IPS-18a (cell line): Measurements from ENCODE around the gene FNDC10.
A peak's percentile ranks its signal among the peaks of the same experiment; 100 is the strongest.
"Not testable (repeated sequence)": the region's sequence is repeated elsewhere in the genome, so short reads cannot be mapped to it uniquely, and the experiment has no call there.

Experiments used
- H3K27ac ChIP-seq: one replicate; pipeline ENCODE4 v1.5.1; 2013; ENCODE audit warnings: low read length
- H3K27me3 ChIP-seq: one replicate; pipeline ENCODE4 v1.6.1; 2013; ENCODE audit warnings: mild to moderate bottlenecking, low read length; ENCODE audit not compliant: control insufficient read depth, insufficient read depth
- H3K36me3 ChIP-seq: one replicate; pipeline ENCODE4 v1.6.1; 2013; ENCODE audit warnings: low read depth, low read length; ENCODE audit not compliant: control insufficient read depth
- H3K4me1 ChIP-seq: one replicate; pipeline ENCODE4 v1.6.1; 2013; ENCODE audit warnings: low read depth, low read length; ENCODE audit not compliant: control insufficient read depth
- H3K4me3 ChIP-seq: one replicate; pipeline ENCODE4 v1.5.1; 2013; ENCODE audit warnings: low read length
- H3K9ac ChIP-seq: one replicate; pipeline ENCODE4 v1.6.1; 2013; ENCODE audit warnings: mild to moderate bottlenecking, low read length, moderate library complexity
- H3K9me3 ChIP-seq: one replicate; pipeline ENCODE4 v1.6.1; 2013; ENCODE audit warnings: low read depth, low read length; ENCODE audit not compliant: control insufficient read depth

FNDC10 gene

DNA sequence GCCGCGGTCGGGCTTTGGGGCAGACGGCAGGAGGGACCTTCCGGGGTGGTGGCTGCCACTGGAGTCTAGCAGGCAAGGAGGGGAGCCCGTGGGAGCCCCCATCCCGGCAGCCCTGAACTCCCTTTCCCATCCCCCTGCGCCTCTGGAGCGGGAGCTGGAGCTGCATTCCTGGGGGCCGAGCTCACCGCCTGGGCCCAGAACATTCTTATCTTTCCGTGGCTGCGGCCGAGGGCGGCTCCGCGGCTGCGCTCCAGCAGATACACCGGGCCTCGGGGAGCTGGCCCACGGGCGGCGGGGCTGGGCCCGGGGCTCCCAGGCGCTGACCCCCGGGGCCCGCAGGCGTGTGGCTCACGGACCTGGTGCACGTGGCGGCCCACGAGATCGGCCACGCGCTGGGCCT lies 33.5 kb upstream of the FNDC10 start:
- H3K4me3 ChIP-seq, H3K27ac ChIP-seq, H3K9ac ChIP-seq, H3K9me3 ChIP-seq, H3K4me1 ChIP-seq: not testable (repeated sequence)
- Histone ChIP-seq H3K27me3 (peaks cover 23% of the 10 kb centered on the region), H3K36me3 (peaks cover 11% of the 10 kb centered on the region)

DNA sequence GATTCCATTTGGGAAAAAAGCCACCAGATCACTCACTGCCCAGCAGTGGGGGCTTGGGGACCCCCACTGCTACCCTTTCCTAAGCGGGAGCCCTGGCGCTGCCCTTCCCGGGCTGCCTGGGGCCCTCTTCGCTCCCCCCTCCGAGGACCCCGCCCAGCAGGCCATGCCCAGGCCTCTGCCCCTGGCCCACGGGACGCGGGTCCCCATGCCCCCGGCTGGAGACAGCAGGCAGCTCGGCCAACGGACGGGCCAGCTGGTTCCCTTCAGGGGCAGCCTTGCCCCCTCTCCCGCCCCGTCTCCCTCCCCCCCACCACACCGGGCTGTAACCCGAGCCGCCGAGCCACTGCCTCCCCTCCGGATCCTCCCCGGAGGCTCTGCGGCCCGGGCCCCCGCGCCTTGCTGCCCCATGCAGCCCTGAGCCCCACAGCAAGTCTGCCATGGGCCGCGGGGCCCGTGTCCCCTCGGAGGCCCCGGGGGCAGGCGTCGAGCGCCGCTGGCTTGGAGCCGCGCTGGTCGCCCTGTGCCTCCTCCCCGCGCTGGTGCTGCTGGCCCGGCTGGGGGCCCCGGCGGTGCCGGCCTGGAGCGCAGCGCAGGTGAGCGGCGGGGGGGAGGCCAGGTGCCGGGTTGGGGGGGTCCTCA lies 32.0 kb upstream of the FNDC10 start, which contains the start of gene MMP23B:
Gene MMP23B (plus strand): TSS at position 392 of the 639 bp plus-strand sequence. CDS start 46 bp downstream, at position 438.
- no peaks in the 10 kb centered on the region for H3K4me1 ChIP-seq
- no peak within 1 kb of the TSS for H3K27ac ChIP-seq
- H3K4me3 ChIP-seq = peak within 1 kb of the TSS; percentile 21
- no peak within 1 kb of the TSS for H3K9ac ChIP-seq
- H3K36me3 ChIP-seq = peaks cover 5% of the 10 kb centered on the region
- peaks cover 23% of the 10 kb centered on the region for H3K27me3 ChIP-seq
- no peaks in the 10 kb centered on the region for H3K9me3 ChIP-seq

DNA sequence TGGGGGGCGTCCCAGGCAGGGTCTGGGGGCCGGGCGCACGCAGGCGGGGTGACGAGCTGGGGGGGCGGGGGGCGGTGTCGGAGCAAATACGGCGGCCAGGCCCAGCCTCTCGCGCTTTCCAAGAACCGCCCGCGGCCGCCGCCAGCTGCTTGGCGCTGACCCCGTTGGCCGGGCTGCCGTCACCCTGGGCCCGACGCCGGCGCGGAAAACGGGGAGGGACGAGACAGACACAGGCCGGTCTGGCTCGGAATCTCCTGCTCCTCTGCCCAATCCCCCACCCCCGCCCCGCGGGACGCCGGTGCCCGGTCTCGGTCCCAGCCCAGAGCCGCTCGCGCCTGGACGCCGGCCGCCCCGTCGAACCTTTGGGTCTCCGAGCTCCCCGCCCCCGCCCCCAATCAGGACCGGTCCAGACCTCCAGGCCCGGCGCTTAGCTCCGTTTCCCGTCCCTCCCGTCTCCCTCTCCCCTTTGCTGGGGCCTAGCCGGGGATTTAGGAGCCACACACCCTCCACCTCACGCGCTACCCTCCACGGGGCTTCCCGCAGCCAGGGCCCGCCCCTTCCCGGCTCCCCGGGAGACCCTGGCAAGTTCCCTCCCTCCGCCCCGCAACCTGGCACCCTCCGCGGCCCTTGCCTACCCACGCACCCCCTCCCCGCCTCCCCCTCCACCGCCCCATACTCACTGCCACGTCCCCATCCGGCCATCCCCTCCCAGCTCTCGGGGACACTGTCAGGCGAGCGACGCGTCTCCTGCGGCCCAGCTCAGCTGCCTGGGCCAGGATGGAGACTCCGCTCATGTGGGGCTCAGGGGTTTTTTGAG lies 31.2 kb upstream of the FNDC10 start:
- Histone ChIP-seq H3K9ac (no peak overlapping the region), H3K4me1 (no peaks in the 10 kb centered on the region), H3K4me3 (peak overlapping the region; percentile 21), H3K27ac (no peak overlapping the region), H3K36me3 (no peaks in the 10 kb centered on the region), H3K9me3 (no peaks in the 10 kb centered on the region), H3K27me3 (peaks cover 23% of the 10 kb centered on the region)

- H3K4me3 ChIP-seq = no peak overlapping the region
- no peaks in the 10 kb centered on the region for H3K4me1 ChIP-seq
- no peak overlapping the region for H3K27ac ChIP-seq
- no peaks in the 10 kb centered on the region for H3K9me3 ChIP-seq
- peaks cover 23% of the 10 kb centered on the region for H3K27me3 ChIP-seq
- no peak overlapping the region for H3K9ac ChIP-seq
- no peaks in the 10 kb centered on the region for H3K36me3 ChIP-seq
Measured at GRCh38 chr1:1630191-1630964, 30.4 kb upstream of the FNDC10 start.

GRCh38 chr1:1629430-1630190 lies 29.7 kb upstream of the FNDC10 start:
- no peak overlapping the region for H3K27ac ChIP-seq

DNA sequence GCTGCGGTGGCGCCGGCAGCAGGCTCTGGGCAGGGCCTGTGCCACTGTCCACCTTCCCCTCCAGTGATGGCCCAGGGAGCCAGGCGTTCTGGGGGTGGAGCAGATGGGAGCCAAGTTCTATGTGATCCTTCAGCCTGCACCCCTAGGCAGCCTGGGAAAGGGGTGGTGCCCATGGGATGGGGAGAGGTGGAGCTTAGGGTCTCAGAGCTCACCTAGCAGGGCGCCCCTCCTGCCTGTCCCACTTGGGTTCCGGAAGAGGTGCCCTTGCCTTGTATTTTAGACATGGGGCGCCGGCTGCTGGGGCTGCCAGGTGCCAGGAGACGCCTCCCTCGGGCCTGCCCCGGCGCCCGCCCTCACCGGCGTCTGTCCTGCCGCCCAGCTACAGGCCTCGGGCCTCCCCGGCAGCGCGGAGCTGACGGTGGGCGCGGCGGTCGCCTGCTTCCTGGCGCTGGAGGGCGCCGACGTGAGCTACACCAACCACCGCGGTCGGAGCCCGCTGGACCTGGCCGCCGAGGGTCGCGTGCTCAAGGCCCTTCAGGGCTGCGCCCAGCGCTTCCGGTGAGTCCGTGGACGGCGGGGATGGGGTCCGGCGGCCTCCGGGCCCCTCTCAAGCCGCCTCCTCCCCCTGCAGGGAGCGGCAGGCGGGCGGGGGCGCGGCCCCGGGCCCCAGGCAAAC lies 29.0 kb upstream of the FNDC10 start:
- Histone ChIP-seq H3K27ac (no peak overlapping the region), H3K9ac (no peak overlapping the region), H3K4me3 (no peak overlapping the region)

More at GRCh38 chr1:1629430-1630190, 29.7 kb upstream of the FNDC10 start:
- H3K36me3 ChIP-seq = no peaks in the 10 kb centered on the region
- no peaks in the 10 kb centered on the region for H3K4me1 ChIP-seq
- no peaks in the 10 kb centered on the region for H3K9me3 ChIP-seq
- no peak overlapping the region for H3K4me3 ChIP-seq
- H3K27me3 ChIP-seq = peaks cover 23% of the 10 kb centered on the region
- H3K9ac ChIP-seq = no peak overlapping the region

GRCh38 chr1:1627829-1628753 lies 28.2 kb upstream of the FNDC10 start:
- Histone ChIP-seq H3K4me1 (no peaks in the 10 kb centered on the region), H3K9ac (no peak overlapping the region), H3K27me3 (peaks cover 23% of the 10 kb centered on the region), H3K27ac (no peak overlapping the region), H3K9me3 (no peaks in the 10 kb centered on the region), H3K4me3 (no peak overlapping the region), H3K36me3 (no peaks in the 10 kb centered on the region)

More for the DNA sequence above, 29.0 kb upstream of the FNDC10 start:
- Histone ChIP-seq H3K4me1 (no peaks in the 10 kb centered on the region), H3K27me3 (peaks cover 23% of the 10 kb centered on the region), H3K9me3 (no peaks in the 10 kb centered on the region), H3K36me3 (no peaks in the 10 kb centered on the region)

GRCh38 chr1:1627261-1627828 lies 27.4 kb upstream of the FNDC10 start:
- H3K4me3 ChIP-seq = no peak overlapping the region
- H3K27me3 ChIP-seq = peaks cover 22% of the 10 kb centered on the region
- no peak overlapping the region for H3K27ac ChIP-seq
- H3K36me3 ChIP-seq = no peaks in the 10 kb centered on the region
- no peaks in the 10 kb centered on the region for H3K9me3 ChIP-seq
- H3K4me1 ChIP-seq = no peaks in the 10 kb centered on the region
- no peak overlapping the region for H3K9ac ChIP-seq

GRCh38 chr1:1626207-1627141 lies 26.5 kb upstream of the FNDC10 start:
- peaks cover 13% of the 10 kb centered on the region for H3K27me3 ChIP-seq
- no peaks in the 10 kb centered on the region for H3K36me3 ChIP-seq
- no peak overlapping the region for H3K4me3 ChIP-seq
- H3K4me1 ChIP-seq = no peaks in the 10 kb centered on the region
- H3K9ac ChIP-seq = no peak overlapping the region
- no peak overlapping the region for H3K27ac ChIP-seq
- H3K9me3 ChIP-seq = no peaks in the 10 kb centered on the region
